Measurements from ENCODE around the gene MTNR1B.

MTNR1B gene

DNA sequence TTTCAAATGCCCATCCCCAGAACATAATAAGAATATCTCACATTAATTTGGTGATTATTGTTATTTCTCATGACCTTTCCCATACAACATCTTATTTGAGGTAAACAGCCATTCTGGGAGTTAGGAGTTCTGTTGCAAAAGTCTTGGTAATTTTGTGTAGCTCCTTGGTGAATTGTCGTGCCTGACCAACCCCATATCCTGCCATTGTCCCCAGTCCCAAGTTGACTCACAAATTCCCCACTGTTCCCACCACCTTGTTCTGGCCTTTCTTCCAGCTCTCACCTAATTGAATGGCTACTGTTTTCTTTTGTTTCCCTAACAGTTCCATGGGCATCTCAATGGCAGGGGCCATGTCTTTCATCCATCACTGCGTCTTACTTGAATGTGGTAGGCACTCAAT, 8.0 kb downstream of the MTNR1B start:
- FAIRE-seq (no peak), DNase-seq (ENCODE audit: low spot score) (no peak)

DNA sequence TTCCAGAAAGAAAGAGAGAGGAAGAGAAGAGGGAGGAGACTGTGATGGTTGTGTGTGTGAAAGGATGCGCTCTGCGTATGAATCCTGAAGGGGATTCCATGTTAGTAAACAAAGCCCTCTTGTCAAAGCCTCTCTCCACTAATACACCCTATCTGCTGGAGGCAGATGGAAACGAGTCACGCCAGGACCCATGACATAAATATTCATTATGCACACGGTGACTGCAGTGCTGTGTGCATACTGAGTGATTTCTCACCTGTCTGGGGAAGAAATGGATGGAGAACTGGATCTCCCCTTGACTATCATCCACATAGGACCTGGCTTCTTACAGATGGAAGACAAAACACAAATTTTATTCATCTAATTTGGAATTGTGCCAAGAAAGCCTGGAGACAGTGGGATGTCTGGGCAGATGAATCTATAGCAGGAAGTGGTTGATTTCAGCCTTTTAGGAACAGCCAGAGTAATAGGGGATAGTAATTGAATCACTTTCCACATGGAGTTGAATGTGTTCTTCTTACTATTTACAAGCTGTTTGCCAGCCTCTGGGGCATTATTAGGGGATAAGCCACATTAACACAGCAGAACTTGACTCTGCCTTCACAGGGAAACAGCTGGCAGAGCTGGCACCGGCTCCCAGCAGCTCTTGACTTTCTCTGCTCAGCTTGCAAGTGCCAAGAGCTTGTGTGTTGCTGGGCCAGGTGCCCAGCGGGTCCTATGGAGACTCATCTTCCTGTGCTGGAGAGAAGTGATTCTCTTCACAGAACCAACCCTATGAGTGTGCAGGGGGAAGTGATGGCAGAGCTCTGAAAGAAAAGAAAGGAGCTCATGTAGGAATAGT, 9.0 kb downstream of the MTNR1B start:
- DNase-seq (ENCODE audit: low spot score) (no peak), FAIRE-seq (no peak)

DNA sequence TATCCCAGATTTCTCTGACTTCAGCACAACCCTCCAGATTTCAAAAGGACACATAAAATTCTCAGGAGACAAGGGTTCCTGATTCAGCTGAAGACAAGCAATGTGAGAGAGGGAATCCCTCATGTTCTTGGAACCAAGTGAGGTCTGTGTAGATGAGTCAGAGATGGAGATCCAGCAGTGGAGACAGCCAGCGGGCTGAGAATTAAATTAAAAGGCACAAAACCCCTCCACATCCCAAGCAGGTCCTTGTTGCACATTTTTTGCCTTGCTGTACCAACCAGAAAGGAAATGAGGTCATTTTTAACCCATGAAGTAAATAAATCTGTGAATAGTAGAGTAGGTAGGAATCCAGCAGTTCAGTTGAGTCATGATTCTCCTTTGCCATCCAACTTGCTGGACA, 9.7 kb downstream of the MTNR1B start:
- peak; percentile 42 for FAIRE-seq

DNA sequence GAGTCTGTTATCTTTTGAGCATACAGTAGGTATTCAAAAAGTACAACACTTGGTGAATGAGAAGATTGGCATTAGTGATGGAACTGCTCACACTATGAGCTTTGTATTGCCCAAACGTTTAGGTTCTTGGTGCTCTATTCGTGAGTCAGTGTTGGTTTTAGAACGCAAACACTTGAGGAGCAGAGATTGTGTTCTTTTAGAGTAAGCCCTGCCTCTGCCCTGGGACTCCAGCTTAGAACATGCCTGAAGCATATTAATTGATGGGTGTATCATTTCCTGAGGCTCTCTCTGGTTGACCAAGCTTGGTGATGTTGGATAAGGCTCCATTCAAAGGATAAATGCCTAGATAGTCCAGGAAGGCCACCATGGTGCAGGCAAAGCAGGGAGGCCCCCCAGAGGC, 10.9 kb downstream of the MTNR1B start:
- no peak for DNase-seq (ENCODE audit: low spot score)
- no peak for FAIRE-seq

More for the DNA sequence above, 9.7 kb downstream of the MTNR1B start:
- DNase-seq (ENCODE audit: low spot score), result peak; percentile 48

DNA sequence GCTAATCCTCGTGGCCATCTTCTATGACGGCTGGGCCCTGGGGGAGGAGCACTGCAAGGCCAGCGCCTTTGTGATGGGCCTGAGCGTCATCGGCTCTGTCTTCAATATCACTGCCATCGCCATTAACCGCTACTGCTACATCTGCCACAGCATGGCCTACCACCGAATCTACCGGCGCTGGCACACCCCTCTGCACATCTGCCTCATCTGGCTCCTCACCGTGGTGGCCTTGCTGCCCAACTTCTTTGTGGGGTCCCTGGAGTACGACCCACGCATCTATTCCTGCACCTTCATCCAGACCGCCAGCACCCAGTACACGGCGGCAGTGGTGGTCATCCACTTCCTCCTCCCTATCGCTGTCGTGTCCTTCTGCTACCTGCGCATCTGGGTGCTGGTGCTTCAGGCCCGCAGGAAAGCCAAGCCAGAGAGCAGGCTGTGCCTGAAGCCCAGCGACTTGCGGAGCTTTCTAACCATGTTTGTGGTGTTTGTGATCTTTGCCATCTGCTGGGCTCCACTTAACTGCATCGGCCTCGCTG, 12.1 kb downstream of the MTNR1B start:
- FAIRE-seq, result no peak
- no peak for DNase-seq (ENCODE audit: low spot score)

DNA sequence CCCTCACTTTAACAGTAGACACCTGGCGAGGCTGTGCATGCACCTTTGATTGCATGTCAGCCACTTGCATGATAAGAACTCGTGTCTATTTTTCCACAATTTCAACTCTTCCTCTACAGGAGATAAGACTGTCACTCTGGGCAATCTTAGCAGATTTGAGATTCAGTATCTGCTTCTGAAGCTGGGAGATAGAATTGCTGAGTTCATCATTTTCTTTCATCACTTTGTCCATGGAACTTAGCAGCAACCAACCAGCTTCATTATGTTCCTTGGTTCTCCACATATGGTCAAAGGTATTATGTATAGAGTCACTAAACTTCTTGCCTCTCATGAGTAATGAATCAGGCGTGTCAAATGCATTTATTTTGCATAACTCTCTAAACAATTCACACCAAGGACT, 17.1 kb downstream of the MTNR1B start:
- FAIRE-seq, result no peak
- no peak for DNase-seq (ENCODE audit: low spot score)

DNA sequence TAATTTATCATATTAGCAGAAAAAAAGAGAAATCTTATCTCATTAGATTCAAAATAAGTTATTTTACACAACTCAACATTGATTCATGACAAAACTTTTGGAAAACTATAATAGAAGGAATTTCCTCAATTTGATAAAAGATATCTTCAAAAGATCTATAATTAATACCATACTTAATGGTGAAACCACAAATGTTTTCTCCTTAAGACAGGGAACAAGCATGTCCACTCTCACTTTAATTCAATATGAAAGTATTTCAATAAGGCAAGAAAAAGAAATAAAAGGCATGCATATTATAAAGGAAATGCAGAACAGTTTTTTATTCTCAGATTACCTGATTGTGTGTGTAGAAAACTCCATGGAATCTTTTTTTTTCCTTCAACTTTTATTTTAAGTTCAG, 23.6 kb downstream of the MTNR1B start:
- FAIRE-seq (no peak), DNase-seq (ENCODE audit: low spot score) (no peak)

DNA sequence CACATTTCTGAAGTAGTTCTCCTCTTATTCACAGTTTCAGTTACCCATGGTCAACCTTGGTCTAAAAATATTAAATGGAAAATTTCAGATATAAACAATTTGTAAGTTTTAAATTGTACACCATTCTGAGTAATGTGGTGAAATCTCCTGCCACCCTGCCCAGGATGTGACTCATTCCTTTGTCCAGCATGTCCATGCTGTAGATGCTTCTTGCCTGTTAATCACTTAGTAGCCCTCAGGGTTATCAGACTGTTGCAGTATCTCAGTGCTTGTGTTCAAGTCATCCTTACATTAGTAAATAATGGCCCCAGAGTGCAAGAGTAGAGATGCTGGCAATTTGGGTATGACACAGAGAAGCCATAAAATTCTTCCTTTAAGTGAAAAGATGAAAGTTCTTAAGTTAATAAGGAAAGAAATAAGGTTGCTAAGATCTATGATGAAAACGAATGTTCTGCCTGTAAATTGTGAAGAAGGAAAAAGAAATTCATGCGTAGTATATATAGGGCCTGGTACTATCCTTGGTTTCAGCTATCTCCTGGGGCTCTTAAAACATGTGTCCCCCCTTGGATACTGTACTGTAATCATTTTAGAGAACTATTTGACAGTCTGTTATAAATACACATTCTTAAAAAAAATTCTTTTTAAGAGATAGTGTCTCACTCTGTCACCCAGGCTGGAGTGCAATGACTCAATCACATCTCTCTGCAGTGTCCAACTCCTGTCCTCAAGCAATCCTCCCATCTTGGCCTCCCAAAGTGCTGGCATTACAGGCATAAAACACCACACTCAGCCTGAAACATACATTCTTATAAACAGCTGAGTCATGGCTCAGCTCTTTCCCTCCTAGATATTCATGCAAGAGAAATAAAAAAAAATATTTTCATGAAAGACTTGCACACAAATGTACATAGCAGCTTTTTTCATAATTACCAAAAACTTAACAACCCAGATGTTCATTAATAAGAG, 31.3 kb downstream of the MTNR1B start:
- peak; percentile 68 for DNase-seq (ENCODE audit: low spot score)
- peak; percentile 93 for FAIRE-seq

DNA sequence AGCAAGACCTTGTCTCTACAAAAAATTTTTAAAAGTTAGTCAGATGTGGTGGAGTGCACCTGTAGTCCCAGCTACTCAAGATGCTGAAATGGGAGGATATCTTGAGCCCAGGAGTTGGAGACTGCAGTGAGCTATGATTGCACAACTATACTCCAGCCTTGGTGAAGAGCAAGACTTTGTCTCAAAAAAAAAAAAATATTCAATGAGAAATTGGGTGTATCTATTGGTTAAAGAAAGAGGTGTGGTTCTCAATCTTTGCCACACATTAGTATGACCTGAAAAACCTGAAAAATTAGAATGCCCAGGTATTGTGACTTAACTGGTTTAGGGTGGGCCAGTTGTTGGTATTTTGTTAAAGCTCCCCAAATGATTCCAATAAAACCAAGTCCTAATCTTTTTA, 32.4 kb downstream of the MTNR1B start:
- no peak for FAIRE-seq
- DNase-seq (ENCODE audit: low spot score), result no peak

DNA sequence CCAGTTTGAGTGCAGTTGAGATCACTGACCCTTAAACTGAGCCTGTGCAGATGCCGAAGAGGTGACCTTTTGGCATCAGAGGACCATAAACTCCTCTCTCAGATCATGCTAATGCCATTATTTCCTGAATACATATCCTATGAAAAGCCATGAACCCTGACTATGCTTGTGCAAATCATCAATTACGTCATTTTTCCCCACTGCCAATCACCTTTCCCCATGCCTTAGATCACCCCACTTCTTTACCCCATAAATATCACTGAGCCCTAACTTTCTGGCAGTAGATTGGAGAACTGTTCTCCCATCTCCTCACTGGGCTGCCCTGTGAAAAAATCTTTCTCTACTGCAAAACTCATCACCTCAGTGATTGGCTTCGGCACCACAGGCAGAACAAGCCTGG, 32.9 kb downstream of the MTNR1B start:
- FAIRE-seq (no peak), DNase-seq (ENCODE audit: low spot score) (no peak)

DNA sequence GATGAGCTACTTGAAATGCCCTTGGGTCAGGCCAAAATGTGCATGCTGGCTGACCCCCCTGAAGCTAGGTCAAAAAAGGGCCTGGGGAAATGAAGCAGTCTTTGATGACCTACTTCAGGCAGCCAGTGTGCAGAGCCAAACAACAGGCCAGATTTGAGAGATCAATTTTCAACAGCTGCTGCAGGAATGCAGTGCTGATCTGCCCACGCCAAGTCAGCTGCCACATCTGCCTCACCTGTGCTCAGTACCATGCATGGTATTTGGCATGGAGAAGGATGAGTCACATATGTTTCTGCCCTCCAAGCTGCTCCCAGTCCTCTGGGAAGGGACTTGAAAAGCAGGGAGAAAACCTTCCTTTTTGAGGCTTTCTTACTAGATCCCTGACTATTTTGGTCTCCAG, 35.8 kb downstream of the MTNR1B start:
- FAIRE-seq (no peak), DNase-seq (ENCODE audit: low spot score) (no peak)

DNA sequence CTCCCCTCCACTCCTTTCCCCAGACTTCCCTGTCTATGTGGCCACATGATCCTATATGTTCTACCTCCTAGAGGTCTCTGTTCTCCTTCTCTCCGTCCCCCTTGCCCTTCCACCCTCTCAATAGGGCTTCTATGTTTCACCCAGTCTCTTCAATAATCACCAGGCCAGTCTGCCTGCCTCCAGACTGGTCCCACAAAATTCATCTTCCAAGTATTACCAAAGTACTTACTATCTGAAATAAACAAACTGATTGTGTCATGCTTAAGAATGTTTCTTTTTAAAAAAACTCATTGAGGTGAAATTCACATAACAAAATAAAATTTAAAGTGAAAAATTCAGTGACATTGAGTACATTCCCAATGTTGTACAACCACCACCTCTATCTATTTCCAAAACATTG, 44.2 kb downstream of the MTNR1B start:
- DNase-seq (ENCODE audit: low spot score) (no peak), FAIRE-seq (no peak)

DNA sequence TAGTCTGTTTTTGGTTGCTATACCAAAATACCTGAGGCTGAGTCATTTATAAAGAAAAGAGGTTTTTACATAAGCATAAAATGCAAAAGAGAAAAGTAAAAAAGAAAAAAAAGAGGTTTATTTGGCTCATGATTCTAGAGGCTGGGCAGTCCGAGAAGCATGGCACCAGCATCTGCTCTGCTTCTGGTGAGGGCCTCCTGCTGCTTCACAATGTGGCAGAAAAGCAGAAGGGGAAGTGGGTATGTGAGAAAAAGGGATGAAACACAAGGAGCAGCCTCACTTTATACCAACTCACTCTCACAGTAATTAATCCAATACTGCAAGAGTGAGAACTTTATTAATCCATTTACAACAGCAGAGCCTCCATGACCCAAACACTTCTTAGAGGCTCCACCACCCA, 47.1 kb downstream of the MTNR1B start:
- no peak for FAIRE-seq
- DNase-seq (ENCODE audit: low spot score), result no peak

DNA sequence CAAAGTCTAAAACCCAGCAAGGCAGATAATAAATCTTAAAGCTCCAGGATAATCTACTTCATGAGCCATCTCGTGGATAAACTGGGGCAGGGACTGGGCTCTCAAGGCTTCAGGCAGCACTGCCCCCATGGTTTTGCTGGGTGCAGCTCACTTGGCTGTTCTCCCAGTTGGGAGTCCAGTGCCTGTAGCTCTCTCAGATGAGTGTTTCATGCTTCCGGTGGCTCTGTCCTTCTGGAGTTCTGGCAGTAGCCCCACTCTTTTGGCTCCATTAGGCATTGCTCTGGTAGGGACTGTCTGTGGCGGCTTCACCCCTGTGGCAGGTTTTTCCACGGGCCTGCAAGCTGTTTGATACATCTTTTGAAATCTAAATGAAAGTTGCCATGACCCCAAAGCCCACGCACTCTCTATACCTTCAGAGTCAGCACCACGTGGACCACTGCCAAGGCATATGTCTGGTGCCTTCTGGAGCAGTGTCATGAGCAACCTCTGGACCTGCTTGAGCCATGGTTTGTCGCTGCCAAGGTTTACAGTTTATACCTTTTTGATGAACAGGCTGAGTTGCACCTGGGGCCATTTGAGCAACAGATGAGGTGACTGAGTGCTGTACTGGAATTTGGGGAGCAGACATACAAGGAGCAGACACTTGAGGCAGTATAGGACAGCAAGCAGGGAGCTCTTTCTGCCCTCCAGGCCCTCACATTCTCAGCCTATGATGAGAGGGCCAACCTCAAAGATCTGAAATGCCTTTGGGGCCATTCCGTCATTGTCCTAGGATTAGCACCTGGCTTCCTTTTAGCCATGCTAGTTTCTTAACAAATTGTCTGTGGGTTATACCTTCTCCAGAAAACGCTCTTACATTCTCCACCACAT, 48.6 kb downstream of the MTNR1B start:
- no peak for FAIRE-seq
- no peak for DNase-seq (ENCODE audit: low spot score)

DNA sequence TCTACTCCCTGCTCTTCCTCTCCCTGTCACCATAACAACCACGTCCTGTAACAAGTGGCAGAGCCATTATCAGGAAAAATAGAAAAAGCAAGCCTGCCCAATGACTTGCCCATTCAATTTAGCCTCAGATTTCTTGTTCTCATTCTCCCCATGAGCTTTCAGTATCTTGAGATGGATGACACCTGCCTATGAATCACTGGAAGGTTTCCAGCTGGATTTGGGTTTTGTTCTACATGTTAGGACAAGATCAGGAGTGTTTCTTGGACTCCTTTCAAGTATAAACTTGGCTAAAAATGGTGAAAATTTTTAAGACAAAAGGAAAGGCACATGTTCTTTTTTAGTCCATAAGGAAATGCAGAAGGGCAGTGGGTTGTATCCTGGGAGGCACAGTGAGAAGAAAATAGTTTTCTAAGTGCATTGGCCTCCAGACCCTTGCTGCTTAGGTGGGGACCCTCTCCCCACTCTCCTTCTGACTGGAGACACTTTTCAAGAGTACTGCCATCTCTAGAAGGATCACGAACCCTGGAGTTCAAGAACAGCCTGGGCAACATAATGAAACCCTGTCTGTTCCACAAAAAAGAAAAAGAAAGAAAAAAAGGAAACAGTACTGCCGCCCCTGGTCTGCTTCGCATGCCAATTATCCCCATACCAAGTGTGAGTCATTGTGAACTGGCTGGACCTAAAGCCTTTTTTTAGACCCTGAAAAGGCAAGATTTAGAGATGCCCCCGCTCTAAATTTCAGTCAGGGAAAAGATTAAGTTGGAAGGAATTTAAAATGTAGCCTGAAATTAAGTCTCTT, 51.0 kb downstream of the MTNR1B start:
- DNase-seq (ENCODE audit: low spot score), result peak; percentile 32
- FAIRE-seq, result peak; percentile 77

DNA sequence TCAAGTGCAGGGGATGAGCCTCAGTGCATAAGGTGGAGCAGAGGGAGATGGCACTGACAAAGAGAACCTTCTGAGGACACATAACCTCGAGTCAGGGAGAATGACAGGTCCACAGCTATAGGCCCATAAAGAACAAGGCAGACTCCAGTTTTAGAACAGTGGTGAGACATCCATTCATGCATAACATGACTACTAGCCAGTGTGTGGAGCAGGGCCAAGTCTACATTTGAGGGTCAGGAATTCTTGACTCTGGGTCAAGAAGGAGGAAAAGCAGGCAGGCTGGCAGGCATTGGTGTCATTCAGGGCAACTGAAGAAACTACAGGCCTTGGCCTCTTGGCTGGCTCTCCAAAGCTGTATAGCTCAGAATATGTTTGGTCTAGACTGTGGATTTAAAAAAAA, 54.9 kb downstream of the MTNR1B start:
- DNase-seq (ENCODE audit: low spot score) (peak; percentile 83), FAIRE-seq (peak; percentile 93)

DNA sequence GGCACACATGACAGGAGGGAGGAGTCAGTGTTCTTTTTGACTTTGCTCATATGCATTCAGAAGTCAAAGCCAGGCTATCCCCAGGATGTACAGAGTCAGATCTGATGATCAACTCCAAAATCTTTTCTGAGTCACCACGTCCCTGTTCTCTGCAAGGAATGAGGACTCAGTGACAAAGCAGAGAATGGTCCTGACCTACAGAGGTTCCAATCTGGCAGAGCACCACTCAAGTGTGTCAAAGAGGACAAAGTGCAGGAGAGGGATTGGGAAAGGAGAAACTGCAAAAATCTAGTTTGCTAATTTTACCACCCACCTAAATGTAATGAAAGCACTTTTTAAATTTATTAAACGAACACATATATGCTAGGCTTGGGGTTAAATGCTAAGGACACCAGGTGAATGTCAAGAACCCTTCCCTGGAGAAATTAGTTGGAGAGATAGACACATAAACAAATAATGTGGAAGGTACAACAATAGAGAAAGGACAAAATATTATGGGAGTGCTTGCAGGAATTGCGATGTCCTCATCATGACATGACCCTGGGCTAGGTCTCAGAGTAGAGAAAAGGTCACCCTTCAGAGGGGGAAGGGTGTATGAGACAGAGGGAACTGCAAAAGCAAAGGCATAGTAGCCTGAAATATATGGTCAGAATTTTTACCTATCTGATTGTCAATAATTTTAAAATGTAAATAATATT, 56.3 kb downstream of the MTNR1B start:
- DNase-seq (ENCODE audit: low spot score) (peak; percentile 49), FAIRE-seq (peak; percentile 86)

DNA sequence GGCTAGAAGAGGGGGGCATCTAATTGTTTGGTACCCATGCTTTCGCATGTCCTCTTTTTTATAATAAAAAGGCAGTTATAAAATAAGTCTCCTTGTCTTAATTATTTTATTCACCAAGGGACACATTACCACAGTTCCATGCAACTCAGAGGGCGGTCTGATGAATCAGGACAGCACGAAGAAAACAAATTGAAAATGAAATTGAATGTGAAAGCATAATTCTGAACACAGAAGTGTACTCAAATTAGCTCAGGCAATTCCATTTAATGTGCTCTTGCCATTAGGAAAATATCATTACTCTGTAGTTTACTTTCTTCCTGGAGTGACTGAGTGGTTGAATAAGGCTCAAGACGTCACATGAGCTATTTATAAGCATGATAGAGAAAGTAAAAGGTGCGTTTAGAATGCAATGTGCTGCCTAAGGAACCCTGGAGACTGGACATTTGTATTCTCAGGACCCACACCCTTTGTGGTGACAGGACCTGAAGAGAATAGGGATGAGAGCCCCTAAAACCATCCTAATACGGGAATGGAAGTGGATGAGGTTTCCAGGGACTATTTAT, 59.6 kb downstream of the MTNR1B start:
- no peak for DNase-seq (ENCODE audit: low spot score)

DNA sequence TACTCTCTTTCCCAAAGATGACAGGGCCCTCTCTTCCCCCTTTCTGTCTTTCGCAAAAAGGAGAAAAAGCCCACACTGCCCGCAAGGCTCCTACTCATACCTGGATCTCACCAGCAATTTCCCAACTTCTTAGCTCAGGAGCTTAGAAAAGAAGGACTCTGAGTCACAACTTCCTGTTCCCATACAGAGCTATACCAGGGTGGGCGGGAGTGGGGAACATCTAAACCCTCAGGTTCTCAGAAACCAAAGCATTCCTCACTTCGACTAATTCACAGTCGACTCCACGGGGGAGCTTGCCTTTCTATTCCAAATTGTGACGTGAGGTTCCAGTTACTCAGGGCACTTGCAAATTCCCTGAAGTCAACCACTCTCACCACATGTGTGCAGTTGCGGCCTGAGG, 61.9 kb downstream of the MTNR1B start:
- DNase-seq (ENCODE audit: low spot score), result peak; percentile 17
- no peak for FAIRE-seq

More for the DNA sequence above, 59.6 kb downstream of the MTNR1B start:
- no peak for FAIRE-seq
